A549 treated with AZD2906 at 1 μM for 4 hours (cell line): ENCODE data around the gene SERF2. TPM values are rescaled to one million over a fixed set of nuclear protein-coding genes. Genes with fewer than 3 reads are reported as not detected.

Experiments
- total RNA-seq: library from RNA; stranded (reverse); fragments of 200-300 nt; extraction: Qiagen RNA extraction; gene quantifications from 5 replicates; pipeline ENCODE4 v1.2.3, GENCODE V29; 2022

The SERF2 gene
- total RNA-seq: 431 to 707 TPM (median 687 TPM) in 5 replicates

DNA sequence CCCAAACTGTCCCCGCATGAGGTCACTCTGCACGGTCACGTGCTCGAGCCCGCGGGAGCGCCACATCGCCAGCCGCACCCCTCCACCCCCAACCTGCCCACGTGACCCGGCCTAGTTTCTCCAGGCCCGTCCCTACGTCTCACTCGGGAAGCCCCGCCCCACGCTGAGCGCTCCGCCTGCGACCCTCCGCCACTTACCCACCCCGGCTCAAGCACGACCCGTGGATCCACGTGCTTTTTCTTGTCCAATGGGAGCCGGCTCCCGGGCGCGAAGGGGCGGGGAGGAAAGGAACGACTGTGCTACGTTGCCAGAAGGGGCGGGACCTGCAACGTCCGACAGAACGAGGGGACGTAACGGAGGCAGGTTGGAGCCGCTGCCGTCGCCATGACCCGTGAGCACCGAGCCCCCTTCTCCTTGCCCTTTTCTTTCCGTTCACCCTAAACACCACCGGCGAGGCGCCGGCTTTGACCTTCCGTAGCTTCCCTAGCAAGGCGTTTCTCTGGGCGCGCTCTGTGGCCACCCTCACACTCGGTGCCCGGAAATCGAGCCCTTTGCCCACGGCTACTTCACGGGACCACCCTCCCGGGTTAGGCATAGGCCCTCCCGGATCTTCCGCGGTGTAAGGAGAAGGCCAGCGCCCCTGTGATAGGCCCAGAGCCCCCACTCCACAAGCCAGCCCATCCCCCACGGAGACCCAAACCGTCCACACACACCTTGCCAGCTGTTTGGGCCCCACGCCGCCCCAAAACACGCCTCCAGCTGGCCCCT, at the start of gene SERF2:
Gene SERF2 (plus strand): TSS at position 328 of the 768 bp plus-strand sequence. CDS start 57 bp downstream, at position 385.

DNA sequence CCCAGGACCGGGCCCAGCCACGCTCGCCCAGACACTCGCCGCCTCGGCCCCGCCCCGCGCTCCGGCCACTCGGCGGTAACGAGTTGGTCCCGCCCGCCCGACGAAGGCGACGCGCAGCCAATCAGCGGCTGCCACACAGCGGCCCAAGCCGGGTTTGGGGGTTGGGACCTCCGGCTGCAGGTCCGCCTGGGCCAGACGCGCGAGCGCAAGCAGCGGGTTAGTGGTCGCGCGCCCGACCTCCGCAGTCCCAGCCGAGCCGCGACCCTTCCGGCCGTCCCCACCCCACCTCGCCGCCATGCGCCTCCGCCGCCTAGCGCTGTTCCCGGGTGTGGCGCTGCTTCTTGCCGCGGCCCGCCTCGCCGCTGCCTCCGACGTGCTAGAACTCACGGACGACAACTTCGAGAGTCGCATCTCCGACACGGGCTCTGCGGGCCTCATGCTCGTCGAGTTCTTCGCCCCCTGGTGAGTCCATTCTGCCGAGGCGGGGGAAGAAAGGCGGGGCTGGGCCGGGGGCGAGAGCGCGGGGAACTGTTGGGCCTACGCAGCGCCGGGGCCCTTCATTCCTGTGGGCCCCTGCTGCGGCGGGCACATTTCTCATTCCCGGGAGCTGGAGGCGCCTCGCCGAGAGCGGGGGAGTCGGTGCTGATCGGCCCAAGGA, 45.7 kb upstream of the SERF2 start, which contains the start of gene PDIA3:
Gene PDIA3 (plus strand): TSS at position 194 of the 658 bp plus-strand sequence. CDS start 102 bp downstream, at position 296.

DNA sequence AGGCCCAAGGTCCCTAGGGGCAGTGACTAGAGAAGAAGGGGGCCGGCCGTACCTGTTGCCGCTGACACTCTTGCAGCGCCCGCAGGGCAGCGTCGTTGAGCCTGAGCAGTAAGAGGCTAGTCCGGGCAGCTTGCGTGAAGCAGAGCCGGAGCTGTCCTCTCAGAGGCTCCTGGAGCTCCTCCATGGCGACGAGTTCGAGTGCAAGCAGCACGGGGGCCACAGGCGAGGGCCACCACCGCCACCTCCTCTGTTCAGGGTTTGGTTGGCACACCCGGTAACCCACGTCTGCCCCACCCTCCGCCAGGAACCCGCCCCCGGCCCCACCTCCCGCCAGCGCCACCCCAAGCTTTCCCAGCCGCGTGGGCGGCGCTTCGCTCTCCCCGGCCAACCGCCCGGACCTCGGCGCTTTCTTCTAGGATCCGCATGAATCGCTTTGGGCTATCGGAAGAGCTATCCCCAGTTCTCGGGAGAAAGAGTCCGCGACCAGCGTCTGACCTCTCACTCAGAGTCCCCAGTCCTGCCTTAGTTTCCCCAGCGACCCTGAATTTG, 15.3 kb upstream of the SERF2 start, which contains the start of gene ELL3:
Gene ELL3 (minus strand): TSS at position 249 of the 549 bp plus-strand sequence. CDS start 65 bp downstream, at position 184.

DNA sequence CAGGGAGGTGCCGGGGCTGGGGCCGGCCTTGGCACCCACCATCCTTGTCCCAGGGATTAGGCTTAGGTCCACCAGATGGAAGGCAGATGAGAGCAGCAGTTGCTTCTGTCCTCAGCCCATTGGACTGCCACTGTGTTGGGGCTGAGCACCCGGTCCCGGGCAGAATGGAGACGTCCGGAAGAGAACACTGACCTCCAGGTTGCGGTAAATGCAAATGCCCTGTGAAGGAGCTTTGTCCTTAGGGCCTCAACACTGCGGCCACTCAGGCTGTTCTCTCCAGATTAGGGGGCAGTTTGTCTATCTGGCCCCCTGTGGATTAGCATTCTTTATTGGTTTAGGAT, 7.8 kb downstream of the SERF2 start, which contains the start of gene SERINC4:
Gene SERINC4 (minus strand): TSS at position 276 of the 341 bp plus-strand sequence. CDS start 234 bp downstream, at position 42.

DNA sequence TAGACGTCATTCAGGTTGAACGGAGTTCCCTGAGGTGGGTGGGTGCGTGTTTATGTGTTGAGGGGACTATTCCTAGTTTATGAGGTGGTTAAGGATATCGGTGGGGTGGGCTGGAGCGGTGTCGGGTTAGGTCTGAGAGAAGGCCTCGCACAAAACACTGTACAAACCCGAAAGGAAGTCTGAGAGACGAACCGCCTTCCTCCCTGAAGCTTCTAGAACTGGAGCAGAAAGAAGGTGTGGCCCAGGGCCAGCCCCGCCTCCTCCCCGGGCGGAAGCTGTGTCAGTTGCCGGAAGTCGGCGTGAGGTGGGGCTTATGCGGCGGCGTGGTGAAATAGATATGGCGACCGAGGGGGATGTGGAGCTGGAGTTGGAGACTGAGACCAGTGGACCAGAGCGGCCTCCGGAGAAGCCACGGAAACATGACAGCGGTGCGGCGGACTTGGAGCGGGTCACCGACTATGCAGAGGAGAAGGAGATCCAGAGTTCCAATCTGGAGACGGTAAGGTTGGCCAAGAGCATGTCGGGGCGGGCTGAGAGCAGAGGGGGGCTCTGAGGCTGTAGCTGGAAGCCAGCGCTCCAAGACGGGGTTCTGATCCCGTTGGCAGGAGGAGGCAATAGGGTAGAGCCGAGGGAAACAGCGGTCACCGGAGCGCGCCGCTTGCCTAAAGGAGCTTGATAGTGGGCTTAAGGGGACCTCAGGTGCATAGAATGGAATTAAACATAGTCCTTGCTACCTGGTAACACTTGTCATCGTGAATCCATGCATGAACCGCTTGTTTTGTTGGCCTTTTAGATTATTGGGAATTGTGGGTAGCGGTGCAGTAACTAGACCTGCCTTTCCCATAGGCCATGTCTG, 8.4 kb downstream of the SERF2 start, which contains the start of gene HYPK:
Gene HYPK (plus strand): TSS at position 314 of the 856 bp plus-strand sequence. CDS start 24 bp downstream, at position 338.

DNA sequence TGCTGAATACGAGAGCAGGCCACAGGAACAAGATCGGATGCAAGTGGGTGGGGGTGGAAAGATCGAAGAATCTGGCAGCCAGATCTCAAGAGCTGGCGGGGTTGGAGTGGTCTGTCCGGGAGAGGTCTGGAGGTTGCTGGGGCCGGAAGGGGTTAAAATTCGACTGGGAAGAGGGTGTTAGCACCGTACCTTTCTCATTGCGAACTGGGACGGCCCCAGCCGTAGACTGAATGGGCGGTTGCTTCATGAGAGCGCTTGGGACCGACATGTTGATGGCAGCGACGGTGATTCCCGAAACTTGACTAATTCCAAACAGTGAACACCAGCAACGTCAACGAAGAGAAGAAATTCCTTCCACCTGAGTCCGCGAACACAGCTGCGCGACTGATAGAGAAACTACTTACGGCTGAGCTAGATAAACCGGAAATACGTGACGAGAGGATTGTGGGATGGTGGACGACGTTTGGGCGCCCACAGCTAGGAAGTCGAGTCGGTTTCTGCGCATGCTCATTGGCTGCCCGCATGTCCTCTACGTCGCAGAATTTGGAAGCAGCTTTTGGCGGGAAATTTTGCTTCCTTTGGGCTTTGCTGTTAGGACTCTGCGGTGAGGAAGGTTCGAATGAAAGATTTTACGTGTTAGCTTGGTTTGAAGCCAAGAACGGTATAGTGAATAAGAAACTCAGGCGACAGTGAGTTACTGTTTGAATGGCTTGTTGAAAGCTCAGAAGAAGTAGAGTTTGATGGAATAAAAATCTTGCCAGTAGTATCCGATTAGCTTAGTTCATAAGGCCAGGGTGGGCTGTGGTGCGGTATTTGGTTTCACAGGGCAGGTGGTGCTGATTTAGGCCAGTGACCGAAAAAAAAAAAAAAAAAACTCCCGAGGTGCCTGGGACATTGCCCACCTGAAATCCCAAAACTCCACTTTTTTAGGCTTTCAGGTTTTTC, 32.5 kb downstream of the SERF2 start, which contains the start of gene MFAP1:
Gene MFAP1 (minus strand): TSS at position 389 of the 945 bp plus-strand sequence. CDS start 121 bp downstream, at position 268.

DNA sequence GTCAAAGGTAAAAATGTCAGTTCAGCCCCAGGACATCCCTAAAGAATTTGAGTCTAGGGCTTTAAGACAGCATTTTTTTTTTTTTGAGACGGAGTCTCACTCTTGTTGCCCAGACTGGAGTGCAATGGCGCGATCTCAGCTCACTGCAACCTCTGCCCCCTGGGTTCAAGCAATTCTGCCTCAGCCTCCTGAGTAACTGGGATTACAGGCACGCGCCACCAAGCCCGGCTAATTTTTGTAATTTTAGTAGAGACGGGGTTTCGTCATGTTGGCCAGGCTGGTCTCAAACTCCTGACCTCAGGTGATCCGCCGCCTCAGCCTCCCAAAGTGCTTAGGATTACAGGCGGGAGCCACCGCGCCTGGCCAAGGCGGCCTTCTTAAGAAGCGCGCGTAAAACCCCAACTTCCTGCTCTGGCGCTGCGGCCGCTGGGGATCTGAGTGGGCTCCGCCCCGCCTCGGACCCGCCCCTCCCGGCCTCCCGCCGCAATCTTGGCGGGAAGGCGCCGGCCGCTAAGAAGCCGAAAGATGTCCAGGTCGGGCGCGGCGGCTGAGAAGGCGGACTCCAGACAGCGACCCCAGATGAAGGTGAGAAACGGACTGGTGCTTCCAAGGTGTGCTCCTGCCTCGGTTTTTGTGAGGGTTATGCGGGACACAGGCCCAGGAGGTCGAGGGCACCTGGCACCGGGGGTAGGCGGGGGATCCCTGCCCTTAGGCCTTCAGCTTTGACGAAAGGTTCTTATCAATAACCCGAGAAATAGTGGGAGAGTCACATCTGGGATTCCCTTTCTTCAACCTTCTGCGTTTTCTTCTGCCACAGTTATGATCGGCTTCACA, 34.6 kb downstream of the SERF2 start, which contains the start of gene WDR76:
Gene WDR76 (plus strand): TSS at position 495 of the 834 bp plus-strand sequence. CDS start 31 bp downstream, at position 526.

Other genes starting within 250 kb of the SERF2 start
- gene PPIP5K1, start 202.1 kb upstream of the SERF2 start, total RNA-seq: 4.2 to 7.1 TPM (median 4.7 TPM) in 5 replicates
- gene CKMT1B, start 198.3 kb upstream of the SERF2 start, total RNA-seq: 2.7 to 4.4 TPM (median 3.4 TPM) in 5 replicates
- 0.02 to 0.13 TPM (median 0.07 TPM) in 5 replicates for gene STRC, start 173.5 kb upstream of the SERF2 start, total RNA-seq
- 0.24 to 1.2 TPM (median 0.95 TPM) in 5 replicates for gene CATSPER2, start 143.5 kb upstream of the SERF2 start, total RNA-seq
- gene CKMT1A, start 98.5 kb upstream of the SERF2 start, total RNA-seq: 2.6 to 3.5 TPM (median 3.3 TPM) in 5 replicates
- 254 to 351 TPM (median 338 TPM) in 5 replicates for gene PDIA3, start 45.9 kb upstream of the SERF2 start, total RNA-seq
- gene ELL3, start 15.4 kb upstream of the SERF2 start, total RNA-seq: 1.2 to 2.1 TPM (median 1.7 TPM) in 5 replicates
- gene SERINC4, start 7.9 kb downstream of the SERF2 start, total RNA-seq: 0.05 to 0.10 TPM (median 0.09 TPM) in 4 of 5 replicates, not detected in the other
- gene HYPK, start 8.3 kb downstream of the SERF2 start, total RNA-seq: 4.9 to 8.5 TPM (median 5.6 TPM) in 5 replicates
- 22.9 to 29.4 TPM (median 24.0 TPM) in 5 replicates for gene MFAP1, start 32.4 kb downstream of the SERF2 start, total RNA-seq
- gene WDR76, start 34.7 kb downstream of the SERF2 start, total RNA-seq: 11.0 to 15.0 TPM (median 11.4 TPM) in 5 replicates